ENCODE data around the gene ATAT1. TPM values are rescaled to one million over a fixed set of nuclear protein-coding genes. Genes with fewer than 3 reads are reported as not detected.
A peak's percentile ranks its signal among the peaks of the same experiment; 100 is the strongest.

The ATAT1 gene
- total and polyA plus RNA-seq, 2 of the 13 experiments (the other 11 are each of a cell fraction or from before 2014, with no cell fraction given): 9.2 to 23.6 TPM

DNA sequence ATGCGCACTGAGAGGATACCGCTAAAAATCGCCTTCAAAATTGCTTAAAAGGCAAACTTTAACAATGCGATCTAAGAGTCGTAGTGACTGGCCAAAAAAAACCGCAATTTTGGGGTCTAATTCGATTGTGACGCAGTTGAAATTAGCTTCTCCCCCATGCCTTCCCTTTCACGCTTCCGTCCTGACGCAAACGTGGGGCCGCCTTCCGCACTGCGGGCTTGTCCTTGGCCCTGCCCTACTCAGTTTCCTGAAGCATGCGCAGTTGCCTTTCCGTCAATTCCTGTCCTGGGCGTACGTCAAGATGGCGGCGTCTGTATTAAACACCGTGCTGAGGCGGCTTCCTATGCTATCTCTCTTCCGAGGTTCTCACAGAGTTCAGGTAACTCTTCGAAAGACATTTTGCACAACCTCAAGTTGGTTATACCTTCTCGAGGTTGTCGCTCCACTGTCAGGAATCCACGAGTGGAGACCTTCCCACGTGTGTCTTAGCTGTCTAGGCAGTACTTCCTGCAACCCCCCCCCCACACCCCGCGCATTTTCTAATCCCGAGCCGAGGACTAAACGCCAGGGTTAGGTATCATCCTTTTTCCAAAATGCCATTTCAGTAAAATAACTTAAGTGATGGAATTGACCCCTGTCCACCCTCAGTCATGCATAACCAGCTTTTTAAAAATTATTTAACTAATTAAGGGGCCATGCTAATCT, 9.0 kb upstream of the ATAT1 start, which contains the start of gene MRPS18B (continued):
- TF ChIP-seq MLXIP (CRISPR knock-in tag; IDR thresholded peaks at IDR 0.05; ENCODE audit: borderline replicate concordance) (peak; percentile 55; the same call in 1 of the 2 replicates), ZNF232 (CRISPR knock-in tag; IDR thresholded peaks at IDR 0.05; ENCODE audit: borderline replicate concordance) (peak; percentile 64; the same call in 1 of the 2 replicates), ZFAT (CRISPR knock-in tag; conservative IDR thresholded peaks at IDR 0.05) (no peak), ZNF766 (CRISPR knock-in tag; IDR thresholded peaks at IDR 0.05; ENCODE audit: borderline replicate concordance) (no peak; the same call in 1 of the 2 replicates), DNMT3B (CRISPR knock-in tag; conservative IDR thresholded peaks at IDR 0.05) (no peak; the same call in 1 of the 2 replicates), ASH2L (IDR thresholded peaks at IDR 0.05; ENCODE audit: insufficient read length, low read depth, low read length) (peak; percentile 87), TFDP1 (CRISPR knock-in tag; IDR thresholded peaks at IDR 0.05; ENCODE audit: borderline replicate concordance) (peak; percentile 31; the same call in 1 of the 2 replicates), BHLHE40 (IDR thresholded peaks at IDR 0.05; ENCODE audit: low read length) (no peak), ELF3 (CRISPR knock-in tag; IDR thresholded peaks at IDR 0.05) (peak; percentile 45; the same call in 1 of the 2 replicates), SATB2 (CRISPR knock-in tag; IDR thresholded peaks at IDR 0.05) (no peak), SRSF4 (IDR thresholded peaks at IDR 0.05; ENCODE audit: low read depth, low read length, poor library complexity, severe bottlenecking) (no peak), FLYWCH1 (CRISPR knock-in tag; IDR thresholded peaks at IDR 0.05) (0 out of 2 replicates have a peak, but pooled peaks have one; percentile 66), ZNF615 (CRISPR knock-in tag; IDR thresholded peaks at IDR 0.05; ENCODE audit: borderline replicate concordance) (no peak), ZFP91 (CRISPR knock-in tag; IDR thresholded peaks at IDR 0.05; ENCODE audit: borderline replicate concordance) (peak; percentile 74; the same call in 1 of the 2 replicates), RXRA (CRISPR knock-in tag; IDR thresholded peaks at IDR 0.05) (peak; percentile 64), TEAD3 (CRISPR knock-in tag; optimal IDR thresholded peaks at IDR 0.05; ENCODE audit: borderline replicate concordance) (peak; percentile 43), MXD3 (CRISPR knock-in tag; IDR thresholded peaks at IDR 0.05) (peak; percentile 80; the same call in 1 of the 2 replicates), KDM4B (CRISPR knock-in tag; IDR thresholded peaks at IDR 0.05) (no peak)
- TF ChIP-seq, protein P1, sequence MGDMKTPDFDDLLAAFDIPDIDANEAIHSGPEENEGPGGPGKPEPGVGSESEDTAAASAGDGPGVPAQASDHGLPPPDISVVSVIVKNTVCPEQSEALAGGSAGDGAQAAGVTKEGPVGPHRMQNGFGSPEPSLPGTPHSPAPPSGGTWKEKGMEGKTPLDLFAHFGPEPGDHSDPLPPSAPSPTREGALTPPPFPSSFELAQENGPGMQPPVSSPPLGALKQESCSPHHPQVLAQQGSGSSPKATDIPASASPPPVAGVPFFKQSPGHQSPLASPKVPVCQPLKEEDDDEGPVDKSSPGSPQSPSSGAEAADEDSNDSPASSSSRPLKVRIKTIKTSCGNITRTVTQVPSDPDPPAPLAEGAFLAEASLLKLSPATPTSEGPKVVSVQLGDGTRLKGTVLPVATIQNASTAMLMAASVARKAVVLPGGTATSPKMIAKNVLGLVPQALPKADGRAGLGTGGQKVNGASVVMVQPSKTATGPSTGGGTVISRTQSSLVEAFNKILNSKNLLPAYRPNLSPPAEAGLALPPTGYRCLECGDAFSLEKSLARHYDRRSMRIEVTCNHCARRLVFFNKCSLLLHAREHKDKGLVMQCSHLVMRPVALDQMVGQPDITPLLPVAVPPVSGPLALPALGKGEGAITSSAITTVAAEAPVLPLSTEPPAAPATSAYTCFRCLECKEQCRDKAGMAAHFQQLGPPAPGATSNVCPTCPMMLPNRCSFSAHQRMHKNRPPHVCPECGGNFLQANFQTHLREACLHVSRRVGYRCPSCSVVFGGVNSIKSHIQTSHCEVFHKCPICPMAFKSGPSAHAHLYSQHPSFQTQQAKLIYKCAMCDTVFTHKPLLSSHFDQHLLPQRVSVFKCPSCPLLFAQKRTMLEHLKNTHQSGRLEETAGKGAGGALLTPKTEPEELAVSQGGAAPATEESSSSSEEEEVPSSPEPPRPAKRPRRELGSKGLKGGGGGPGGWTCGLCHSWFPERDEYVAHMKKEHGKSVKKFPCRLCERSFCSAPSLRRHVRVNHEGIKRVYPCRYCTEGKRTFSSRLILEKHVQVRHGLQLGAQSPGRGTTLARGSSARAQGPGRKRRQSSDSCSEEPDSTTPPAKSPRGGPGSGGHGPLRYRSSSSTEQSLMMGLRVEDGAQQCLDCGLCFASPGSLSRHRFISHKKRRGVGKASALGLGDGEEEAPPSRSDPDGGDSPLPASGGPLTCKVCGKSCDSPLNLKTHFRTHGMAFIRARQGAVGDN (CRISPR knock-in tag; IDR thresholded peaks at IDR 0.05): peak; percentile 98
